Cardiac muscle cell (in vitro differentiated cells and primary cell): Measurements from ENCODE around the gene GID4. TPM values are rescaled to one million over a fixed set of nuclear protein-coding genes. Genes with fewer than 3 reads are reported as not detected.

ENCODE experiments used
- DNase-seq, 2 donors: peaks; one replicate each; pipeline versions ENCODE4 v3.0.0 to v3.0.0-alpha.2; 2010 to 2017; ENCODE audit warnings: low read depth in 1 of 2, low spot score in 1 of 2
- H3K27ac ChIP-seq: fragments of 200-600 bp; sonication (generic); 2 replicates; pipeline ENCODE4 v1.5.1; 2016
- H3K27me3 ChIP-seq: fragments of 200-600 bp; sonication (generic); 2 replicates; pipeline ENCODE4 v1.6.0; 2016; ENCODE audit warnings: control low read depth
- H3K36me3 ChIP-seq: fragments of 200-600 bp; sonication (generic); 2 replicates; pipeline ENCODE4 v1.5.1; 2016; ENCODE audit warnings: control low read depth
- H3K4me1 ChIP-seq: fragments of 200-600 bp; sonication (generic); 2 replicates; pipeline ENCODE4 v1.8.1; 2017; ENCODE audit warnings: low read depth, mild to moderate bottlenecking, mixed run types
- H3K4me3 ChIP-seq: fragments of 200-600 bp; sonication (generic); 2 replicates; pipeline ENCODE4 v1.5.1; 2016; ENCODE audit warnings: mild to moderate bottlenecking
- H3K9me3 ChIP-seq: fragments of 200-600 bp; sonication (generic); 2 replicates; pipeline ENCODE4 v1.5.1; 2017; ENCODE audit warnings: low read depth, mild to moderate bottlenecking, control low read depth
- polyA plus RNA-seq: library from polyadenylated mRNA; unstranded; fragments of >200 nt; fragmentation: Nextera tagmentation; extraction: Ambion mirVana; gene quantifications from 2 replicates; pipeline ENCODE4 v1.2.1, GENCODE V29; 2016
- total RNA-seq: library from RNA; depleted of rRNA; stranded (reverse); fragments of >200 nt; gene quantifications from 2 replicates; pipeline ENCODE4 v1.2.3, GENCODE V29; 2016
- TF ChIP-seq, protein P1 (sequence below): IDR thresholded peaks from 2 replicates; pipeline ENCODE4 v1.5.1; 2012; ENCODE audit warnings: low read depth, mild to moderate bottlenecking, low read length

Gene GID4
- total and polyA plus RNA-seq, 2 experiments from 2014 or later: 9.8 to 9.9 TPM

GRCh38 chr17:18101828-18102227 is 62.6 kb downstream of the GID4 start:
- no peak overlapping the region for H3K4me3 ChIP-seq
- H3K4me1 ChIP-seq: no peaks in the 10 kb centered on the region
- TF ChIP-seq, protein P1, sequence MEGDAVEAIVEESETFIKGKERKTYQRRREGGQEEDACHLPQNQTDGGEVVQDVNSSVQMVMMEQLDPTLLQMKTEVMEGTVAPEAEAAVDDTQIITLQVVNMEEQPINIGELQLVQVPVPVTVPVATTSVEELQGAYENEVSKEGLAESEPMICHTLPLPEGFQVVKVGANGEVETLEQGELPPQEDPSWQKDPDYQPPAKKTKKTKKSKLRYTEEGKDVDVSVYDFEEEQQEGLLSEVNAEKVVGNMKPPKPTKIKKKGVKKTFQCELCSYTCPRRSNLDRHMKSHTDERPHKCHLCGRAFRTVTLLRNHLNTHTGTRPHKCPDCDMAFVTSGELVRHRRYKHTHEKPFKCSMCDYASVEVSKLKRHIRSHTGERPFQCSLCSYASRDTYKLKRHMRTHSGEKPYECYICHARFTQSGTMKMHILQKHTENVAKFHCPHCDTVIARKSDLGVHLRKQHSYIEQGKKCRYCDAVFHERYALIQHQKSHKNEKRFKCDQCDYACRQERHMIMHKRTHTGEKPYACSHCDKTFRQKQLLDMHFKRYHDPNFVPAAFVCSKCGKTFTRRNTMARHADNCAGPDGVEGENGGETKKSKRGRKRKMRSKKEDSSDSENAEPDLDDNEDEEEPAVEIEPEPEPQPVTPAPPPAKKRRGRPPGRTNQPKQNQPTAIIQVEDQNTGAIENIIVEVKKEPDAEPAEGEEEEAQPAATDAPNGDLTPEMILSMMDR: no peak
- H3K27me3 ChIP-seq: no peaks in the 10 kb centered on the region
- no peak for DNase-seq
- H3K9me3 ChIP-seq: no peaks in the 10 kb centered on the region
- H3K36me3 ChIP-seq: peaks cover 15% of the 10 kb centered on the region
- H3K27ac ChIP-seq: no peak overlapping the region

DNA sequence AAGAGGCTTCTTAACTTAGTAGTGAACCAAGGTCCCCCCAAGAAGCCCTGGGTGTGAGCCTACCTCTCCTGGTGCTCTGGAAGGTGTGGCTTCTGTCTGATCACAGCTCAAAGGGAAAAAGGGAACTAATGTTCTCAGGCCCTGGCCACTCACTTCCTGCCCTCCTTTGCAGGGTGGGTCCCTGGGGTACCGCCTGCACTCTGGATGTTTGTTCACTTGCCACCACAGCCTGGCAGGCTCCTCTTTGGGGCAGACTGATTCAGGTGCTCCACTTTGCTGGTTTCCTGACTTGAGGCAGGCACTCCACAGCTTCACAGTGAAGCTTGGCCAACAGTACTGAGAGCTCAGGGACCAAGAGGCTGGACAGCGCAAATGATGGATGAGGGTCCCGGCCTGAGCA is 63.4 kb downstream of the GID4 start:
- no peak for DNase-seq
- Histone ChIP-seq H3K4me3 (no peak overlapping the region), H3K9me3 (no peaks in the 10 kb centered on the region), H3K4me1 (no peaks in the 10 kb centered on the region), H3K36me3 (peaks cover 15% of the 10 kb centered on the region), H3K27me3 (no peaks in the 10 kb centered on the region), H3K27ac (no peak overlapping the region)
- TF ChIP-seq, protein P1: no peak

DNA sequence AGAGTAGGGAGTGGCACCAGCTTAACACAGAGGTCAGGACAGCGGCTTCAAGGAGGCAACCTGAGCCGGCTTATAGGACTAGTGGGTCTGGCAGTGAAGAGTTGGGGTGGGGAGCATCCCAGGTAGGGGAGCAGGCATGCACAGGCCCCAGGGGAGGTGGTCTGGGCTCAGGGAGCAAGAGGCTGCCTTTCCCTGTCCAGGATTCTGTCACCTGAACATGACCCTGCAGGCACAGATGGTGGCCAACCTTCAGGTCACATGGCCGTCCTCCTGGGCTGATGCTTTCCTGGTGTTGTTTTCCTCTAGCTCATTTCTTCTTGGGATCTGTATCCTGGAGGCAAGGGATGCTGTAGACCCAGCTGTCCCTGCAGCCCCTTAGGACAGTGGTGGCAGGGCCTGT is 65.8 kb downstream of the GID4 start:
- no peaks in the 10 kb centered on the region for H3K27me3 ChIP-seq
- DNase-seq: no peak
- TF ChIP-seq, protein P1: no peak
- H3K4me1 ChIP-seq: no peaks in the 10 kb centered on the region
- H3K36me3 ChIP-seq: peaks cover 10% of the 10 kb centered on the region
- no peak overlapping the region for H3K4me3 ChIP-seq
- no peak overlapping the region for H3K27ac ChIP-seq
- no peaks in the 10 kb centered on the region for H3K9me3 ChIP-seq

DNA sequence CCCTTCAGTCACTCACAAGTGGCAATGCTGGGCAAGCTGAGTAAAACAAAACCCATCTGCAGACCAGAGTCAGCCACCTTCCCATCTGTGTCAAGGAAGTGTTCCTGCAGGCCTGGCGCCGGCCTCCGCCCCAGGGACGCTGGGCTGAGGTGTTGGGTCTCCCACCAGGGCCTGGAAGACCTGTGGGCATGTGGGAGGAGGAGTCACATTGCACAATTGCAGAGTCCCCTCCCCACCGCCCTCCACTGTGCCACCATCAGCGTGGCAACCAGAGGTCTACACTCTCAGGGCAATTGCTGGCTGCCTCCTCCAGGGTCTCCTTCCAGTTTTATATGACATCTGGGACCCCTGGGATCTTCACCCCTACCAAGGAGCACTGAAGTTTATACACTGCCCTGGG is 66.4 kb downstream of the GID4 start:
- H3K4me1 ChIP-seq: no peaks in the 10 kb centered on the region
- H3K27ac ChIP-seq: no peak overlapping the region
- H3K9me3 ChIP-seq: no peaks in the 10 kb centered on the region
- H3K4me3 ChIP-seq: no peak overlapping the region
- TF ChIP-seq, protein P1: no peak
- H3K27me3 ChIP-seq: no peaks in the 10 kb centered on the region
- DNase-seq: no peak
- peaks cover 10% of the 10 kb centered on the region for H3K36me3 ChIP-seq

DNA sequence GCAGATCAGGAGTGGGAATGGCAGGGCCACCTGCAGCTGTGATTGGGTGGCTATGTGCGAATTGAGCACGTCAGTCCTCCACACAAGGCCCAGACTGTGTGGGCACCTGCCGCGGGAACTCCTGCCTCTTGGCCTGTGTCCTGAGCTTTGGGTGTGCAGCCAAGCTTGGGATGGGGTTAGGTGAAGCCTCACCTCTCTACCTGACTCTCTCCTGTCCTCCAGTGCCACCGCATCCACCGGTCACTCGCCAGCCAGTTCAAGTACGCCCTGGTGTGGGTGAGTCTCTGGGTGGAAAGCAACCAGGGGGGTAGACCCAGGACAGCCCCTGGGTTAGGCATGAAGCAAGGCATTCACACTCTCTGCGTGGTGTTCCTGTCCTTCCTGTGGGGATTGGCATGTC is 67.0 kb downstream of the GID4 start:
- no peak overlapping the region for H3K4me3 ChIP-seq
- H3K27me3 ChIP-seq: no peaks in the 10 kb centered on the region
- no peak for DNase-seq
- H3K36me3 ChIP-seq: peaks cover 10% of the 10 kb centered on the region
- H3K27ac ChIP-seq: no peak overlapping the region
- TF ChIP-seq, protein P1: no peak
- no peaks in the 10 kb centered on the region for H3K4me1 ChIP-seq
- no peaks in the 10 kb centered on the region for H3K9me3 ChIP-seq
